GM12878 (cell line): ENCODE measurements around the gene RARS1.

Experiments used
- ASH2L ChIP-seq: fragments of 300-600, 200-600 bp; sonication (generic); IDR thresholded peaks from 2 replicates; pipeline ENCODE4 v1.6.1; 2017; ENCODE audit warnings: low read depth, mild to moderate bottlenecking, borderline replicate concordance
- CTCF ChIP-seq, 3 experiments: IDR thresholded peaks in 2 of 3; conservative IDR thresholded peaks in 1 of 3; 2 replicates each; pipeline ENCODE4 v1.5.1; 2011; ENCODE audit warnings: low read depth in 3 of 3, low read length in 3 of 3, mild to moderate bottlenecking in 3 of 3, control low read depth in 2 of 3, moderate library complexity in 2 of 3, inconsistent platforms in 1 of 3, mixed read lengths in 1 of 3; ENCODE audit not compliant: control insufficient read depth in 2 of 3, insufficient read depth in 1 of 3; ENCODE audit errors: extremely low read depth in 1 of 3
- POLR2A ChIP-seq: IDR thresholded peaks from 2 replicates; pipeline ENCODE4 v1.6.1; 2011; ENCODE audit warnings: low read depth, mild to moderate bottlenecking, low read length

DNA sequence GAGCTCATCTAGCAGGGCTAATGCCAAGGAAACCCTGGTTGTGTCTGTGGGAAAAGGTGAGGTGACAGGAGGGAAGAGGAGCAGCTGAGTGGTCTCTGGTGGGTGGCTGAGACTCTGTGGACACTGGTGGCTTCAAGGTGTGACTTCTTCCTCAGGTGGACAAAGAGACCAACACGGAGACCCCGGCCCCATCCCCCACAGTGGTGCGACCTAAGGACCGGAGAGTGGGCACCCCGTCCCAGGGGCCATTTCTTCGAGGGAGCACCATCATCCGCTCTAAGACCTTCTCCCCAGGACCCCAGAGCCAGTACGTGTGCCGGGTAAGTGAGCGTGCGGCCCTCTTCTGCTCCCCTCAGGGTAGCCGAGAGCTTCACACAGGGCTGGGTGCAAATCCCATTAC lies 31.1 kb upstream of the RARS1 start:
- no peak for TF ChIP-seq POLR2A
- TF ChIP-seq ASH2L, result no peak
- TF ChIP-seq CTCF (IDR thresholded peaks at IDR 0.05 in 2 of 3, conservative IDR thresholded peaks at IDR 0.05 in 1 of 3; ENCODE audit: control insufficient read depth in 2 of 3, extremely low read depth in 1 of 3, insufficient read depth in 1 of 3, low read depth in 3 of 3, low read length in 3 of 3), result no peak
